A673 (cell line): ENCODE results near the gene GUK1. TPM values are rescaled to one million over a fixed set of nuclear protein-coding genes. Genes with fewer than 3 reads are reported as not detected.

Experiments
- BruUV-seq: library from RNA; stranded (reverse); fragments of 400-500 nt; replicated peaks from 2 replicates; lab custom pipeline; 2021; lab: Mats Ljungman, UMichigan
- CTCF ChIA-PET: fragments of 300-600 bp; sonication (Branson Sonifier 250); formaldehyde crosslinking; loops from one replicate; lab custom pipeline; 2022; ENCODE audit warnings: antibody characterized with exemption; lab: Charles Lee
- POLR2A ChIA-PET: fragments of 300-600 bp; sonication (Branson Sonifier 250); formaldehyde crosslinking; loops from one replicate; lab custom pipeline; 2022; ENCODE audit warnings: antibody characterized with exemption; ENCODE audit not compliant: low non-redundant PET; lab: Charles Lee
- DNase-seq: peaks from one replicate; pipeline ENCODE4 v3.0.0-alpha.2; 2015; ENCODE audit warnings: low spot score
- H3K27ac ChIP-seq: fragments of 200-600 bp; sonication (generic); 2 replicates; pipeline ENCODE4 v1.5.1; 2016; ENCODE audit warnings: mixed run types, low read depth, mild to moderate bottlenecking, mixed read lengths, antibody characterized with exemption, low read length; ENCODE audit not compliant: poor library complexity, severe bottlenecking
- H3K27me3 ChIP-seq: fragments of 200-600 bp; sonication (generic); replicated peaks from 2 replicates; pipeline ENCODE4 v1.6.1; 2017; ENCODE audit warnings: mixed run types, low read depth, mild to moderate bottlenecking, mixed read lengths, antibody characterized with exemption, low read length; ENCODE audit not compliant: insufficient read depth, poor library complexity
- H3K36me3 ChIP-seq: fragments of 200-600 bp; sonication (generic); 2 replicates; pipeline ENCODE4 v1.6.1; 2016; ENCODE audit warnings: mixed run types, mild to moderate bottlenecking, mixed read lengths, antibody characterized with exemption, low read length; ENCODE audit not compliant: insufficient read depth, poor library complexity, severe bottlenecking
- H3K4me1 ChIP-seq: fragments of 200-600 bp; sonication (generic); 2 replicates; pipeline ENCODE4 v1.6.1; 2017; ENCODE audit warnings: mixed run types, mild to moderate bottlenecking, mixed read lengths, antibody characterized with exemption, low read length; ENCODE audit not compliant: insufficient read depth, poor library complexity, severe bottlenecking
- H3K4me3 ChIP-seq: fragments of 200-600 bp; sonication (generic); 2 replicates; pipeline ENCODE4 v1.5.1; 2016; ENCODE audit warnings: low read depth, mixed run types, mild to moderate bottlenecking, mixed read lengths, low read length; ENCODE audit not compliant: poor library complexity, severe bottlenecking
- H3K9me3 ChIP-seq: fragments of 200-600 bp; sonication (generic); 2 replicates; pipeline ENCODE4 v1.6.1; 2016; ENCODE audit warnings: mixed run types, low read depth, mild to moderate bottlenecking, mixed read lengths, antibody characterized with exemption, low read length; ENCODE audit not compliant: poor library complexity, severe bottlenecking
- EZH2 ChIP-seq: fragments of 200-600 bp; sonication (generic); IDR thresholded peaks from 2 replicates; pipeline ENCODE4 v1.6.1; 2017; ENCODE audit warnings: borderline replicate concordance, low read depth, mild to moderate bottlenecking, mixed read lengths, antibody characterized with exemption, low read length; ENCODE audit not compliant: poor library complexity, severe bottlenecking
- intact Hi-C: fragments of 100-400 bp; cut with micrococcal nuclease; formaldehyde crosslinking; loops from one replicate; pipeline ENCODE4 v1.10.0; 2022; ENCODE audit not compliant: unreplicated experiment
- total RNA-seq: library from RNA; stranded (reverse); gene quantifications from 2 replicates; pipeline ENCODE4 v1.2.3, GENCODE V29; 2021
- TF ChIP-seq, protein P1 (sequence below): fragments of 300-800, 200-600 bp; sonication (generic); conservative IDR thresholded peaks from 2 replicates; pipeline ENCODE4 v1.5.1; 2017; ENCODE audit warnings: low read depth, mild to moderate bottlenecking, antibody characterized with exemption, low read length, moderate library complexity, mixed read lengths

Gene GUK1
- total RNA-seq, 1 experiment from 2014 or later: 130 TPM

DNA sequence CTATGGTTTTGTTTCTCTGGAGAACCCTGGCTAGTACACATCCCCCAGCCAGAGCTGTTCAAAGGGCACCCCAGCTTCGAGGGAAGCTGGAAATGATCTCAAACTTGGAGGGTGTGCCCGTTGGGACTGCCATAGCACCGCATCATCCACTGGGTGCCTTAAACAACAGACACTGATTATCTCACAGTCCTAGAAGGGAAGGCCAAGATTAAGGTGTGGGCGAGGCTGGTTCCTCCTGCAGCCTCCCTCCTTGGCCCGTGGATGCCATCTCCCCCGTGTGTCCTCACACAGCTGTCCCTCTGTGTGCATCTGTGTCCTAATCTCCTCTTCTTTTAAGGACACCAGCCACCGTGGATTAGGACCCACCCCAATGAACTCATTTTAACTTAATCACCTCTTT, 21.3 kb downstream of the GUK1 start:
- BruUV-seq: no TSS peak
- DNase-seq: no peak
- peaks cover 8% of the 10 kb centered on the region for H3K4me1 ChIP-seq
- H3K9me3 ChIP-seq: no peaks in the 10 kb centered on the region
- TF ChIP-seq, protein P1, sequence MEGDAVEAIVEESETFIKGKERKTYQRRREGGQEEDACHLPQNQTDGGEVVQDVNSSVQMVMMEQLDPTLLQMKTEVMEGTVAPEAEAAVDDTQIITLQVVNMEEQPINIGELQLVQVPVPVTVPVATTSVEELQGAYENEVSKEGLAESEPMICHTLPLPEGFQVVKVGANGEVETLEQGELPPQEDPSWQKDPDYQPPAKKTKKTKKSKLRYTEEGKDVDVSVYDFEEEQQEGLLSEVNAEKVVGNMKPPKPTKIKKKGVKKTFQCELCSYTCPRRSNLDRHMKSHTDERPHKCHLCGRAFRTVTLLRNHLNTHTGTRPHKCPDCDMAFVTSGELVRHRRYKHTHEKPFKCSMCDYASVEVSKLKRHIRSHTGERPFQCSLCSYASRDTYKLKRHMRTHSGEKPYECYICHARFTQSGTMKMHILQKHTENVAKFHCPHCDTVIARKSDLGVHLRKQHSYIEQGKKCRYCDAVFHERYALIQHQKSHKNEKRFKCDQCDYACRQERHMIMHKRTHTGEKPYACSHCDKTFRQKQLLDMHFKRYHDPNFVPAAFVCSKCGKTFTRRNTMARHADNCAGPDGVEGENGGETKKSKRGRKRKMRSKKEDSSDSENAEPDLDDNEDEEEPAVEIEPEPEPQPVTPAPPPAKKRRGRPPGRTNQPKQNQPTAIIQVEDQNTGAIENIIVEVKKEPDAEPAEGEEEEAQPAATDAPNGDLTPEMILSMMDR: no peak
- no peak for TF ChIP-seq EZH2
- CTCF ChIA-PET: no interaction called here
- POLR2A ChIA-PET: no interaction called here
- H3K36me3 ChIP-seq: no peaks in the 10 kb centered on the region
- intact Hi-C loops: no loop called here
- peaks cover 24% of the 10 kb centered on the region for H3K27me3 ChIP-seq
- H3K27ac ChIP-seq: no peak overlapping the region
- H3K4me3 ChIP-seq: no peak overlapping the region

- Histone ChIP-seq H3K27me3 (peaks cover 22% of the 10 kb centered on the region), H3K27ac (no peak overlapping the region), H3K4me1 (peaks cover 11% of the 10 kb centered on the region), H3K36me3 (no peaks in the 10 kb centered on the region), H3K4me3 (no peak overlapping the region), H3K9me3 (no peaks in the 10 kb centered on the region)
- no TSS peak for BruUV-seq
- intact Hi-C loops: no loop called here
- TF ChIP-seq, protein P1: no peak
- TF ChIP-seq EZH2: no peak
- DNase-seq: no peak
- ChIA-PET CTCF (no interaction called here), POLR2A (no interaction called here)
These were observed 21.8 kb downstream of the GUK1 start for GRCh38 chr1:228161866-228162265.

GRCh38 chr1:228162286-228163006, 22.4 kb downstream of the GUK1 start:
- no peak for DNase-seq
- Histone ChIP-seq H3K27ac (no peak overlapping the region), H3K36me3 (no peaks in the 10 kb centered on the region), H3K4me3 (no peak overlapping the region), H3K27me3 (peaks cover 17% of the 10 kb centered on the region), H3K9me3 (no peaks in the 10 kb centered on the region), H3K4me1 (peaks cover 11% of the 10 kb centered on the region)
- TF ChIP-seq, protein P1: no peak
- TF ChIP-seq EZH2: no peak
- ChIA-PET POLR2A (no interaction called here), CTCF (no interaction called here)
- intact Hi-C loops: no loop called here
- BruUV-seq: no TSS peak
